SH-SY5Y (cell line): ENCODE measurements around the gene NOX3.

Experiments
- GATA2 ChIP-seq: IDR thresholded peaks from 2 replicates; pipeline ENCODE4 v1.6.1; 2011; ENCODE audit warnings: mild to moderate bottlenecking, low read depth, low read length
- GATA3 ChIP-seq: IDR thresholded peaks from 2 replicates; pipeline ENCODE4 v1.6.1; 2011; ENCODE audit warnings: low read depth, mild to moderate bottlenecking, low read length, moderate library complexity

GRCh38 chr6:155455766-155456165 is at the start of gene NOX3:
- no peak for TF ChIP-seq GATA3
- TF ChIP-seq GATA2, result no peak
